ENCODE data around the gene PTPRD. TPM values are rescaled to one million over a fixed set of nuclear protein-coding genes. Genes with fewer than 3 reads are reported as not detected.

The PTPRD gene
- total and polyA plus RNA-seq, 2 of the 4 experiments (the other 2 are of a cell fraction): 0.07 to 0.18 TPM

DNA sequence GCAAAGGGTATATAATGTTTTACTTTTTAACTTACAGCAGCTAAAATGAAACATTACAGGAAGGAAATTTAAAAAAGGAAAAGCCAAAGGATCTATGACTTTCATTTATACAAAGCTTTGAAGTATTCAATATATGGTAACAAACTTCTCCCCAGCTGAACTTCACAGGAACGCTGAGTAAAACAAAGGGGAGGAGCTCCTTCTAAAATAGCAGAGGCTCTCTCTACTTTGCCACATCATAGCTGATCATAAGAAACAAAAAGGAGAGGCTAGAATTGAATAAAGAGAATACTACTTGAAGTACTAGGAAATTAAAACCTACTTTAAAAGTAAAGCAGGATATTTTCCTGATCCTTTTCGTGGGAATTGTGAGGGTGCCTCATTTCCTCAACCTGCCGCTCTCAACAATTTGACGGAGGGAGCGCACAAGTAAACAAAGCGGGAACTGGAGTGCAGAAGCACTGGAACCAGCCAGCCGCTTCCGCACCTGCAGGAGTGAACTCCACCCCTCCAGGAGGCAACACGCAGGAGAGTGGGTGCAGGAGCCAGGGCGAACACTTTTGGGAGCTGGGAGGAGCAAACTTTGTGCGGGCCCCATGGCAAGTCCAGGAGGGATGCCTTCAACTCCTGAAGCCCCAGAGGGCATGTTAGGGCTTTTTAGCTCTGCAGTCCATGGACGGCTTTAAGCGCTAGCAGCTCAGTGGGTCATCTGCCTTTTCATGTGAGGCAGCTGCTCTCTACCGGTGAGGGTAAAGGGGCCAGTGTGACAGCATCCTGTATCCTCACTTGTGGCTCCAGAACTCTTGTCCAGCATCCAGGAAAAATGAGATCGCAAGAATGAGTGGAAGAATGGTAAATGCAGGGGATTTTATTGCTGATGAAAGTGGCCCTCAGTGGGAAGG lies 757.4 kb downstream of the PTPRD start:
- ATAC-seq (ENCODE audit: low read depth) (no peak), DNase-seq (no peak)
- H3K4ac ChIP-seq (ENCODE audit: low read depth, low read length): no peak overlapping the region
- BruUV-seq (replicated peaks): no TSS peak
- no peaks in the 10 kb centered on the region for H3K27me3 ChIP-seq (ENCODE audit: control insufficient read depth, insufficient read depth, low read length)
- no peak overlapping the region for H3K14ac ChIP-seq (replicated peaks; ENCODE audit: low read depth, low read length)
- peaks cover 2% of the 10 kb centered on the region; the same call in 1 of the 2 replicates for H3K9me3 ChIP-seq (ENCODE audit: control insufficient read depth, insufficient read depth, low read length)
- H3K9me1 ChIP-seq (ENCODE audit: insufficient read depth, low read length): no peaks in the 10 kb centered on the region
- no peak overlapping the region for H4K8ac ChIP-seq (ENCODE audit: low read depth in 2 of 2, low read length in 2 of 2)
- H4K20me1 ChIP-seq (ENCODE audit: insufficient read depth, low read length): no peaks in the 10 kb centered on the region
- no peak overlapping the region for H3K27ac ChIP-seq (ENCODE audit: insufficient read depth, low read length)
- no peak overlapping the region for H3K23ac ChIP-seq (ENCODE audit: low read depth, low read length)
- H3K4me2 ChIP-seq (ENCODE audit: low read depth, low read length): no peak overlapping the region
- no peak overlapping the region for H4K91ac ChIP-seq (ENCODE audit: insufficient read depth, low read depth, low read length)
- H3K79me1 ChIP-seq (ENCODE audit: low read depth in 1 of 2, low read length in 2 of 2): no peaks in the 10 kb centered on the region
- WGBS, 2 experiments (ENCODE audit: extremely low coverage in 2 of 2, insufficient read length in 1 of 2): 54% methylated on average over 5 of the region's 15 CpGs; no CpG with 5 or more reads in 1 of the 2 experiments
- POLR2A ChIA-PET (ENCODE audit: unreplicated experiment): no interaction called here
- H2AK5ac ChIP-seq (ENCODE audit: low read depth, low read length): no peak overlapping the region
- H2BK15ac ChIP-seq (ENCODE audit: low read depth, low read length): no peak overlapping the region
- H3K56ac ChIP-seq (ENCODE audit: extremely low read depth, insufficient read depth, low read length): no peak overlapping the region
- H2BK120ac ChIP-seq (ENCODE audit: low read depth, low read length): no peak overlapping the region
- CTCF ChIA-PET: no interaction called here
- dilution Hi-C loops (cut with HindIII; ENCODE audit: low sequenced_read_pairs, unreplicated experiment) (no loop called here), in situ Hi-C loops (cut with MboI; ENCODE audit: low sequenced_read_pairs) (no loop called here), intact Hi-C loops (cut with micrococcal nuclease) (no loop called here)
- H3K4me1 ChIP-seq (ENCODE audit: control insufficient read depth, insufficient read depth, low read length): no peaks in the 10 kb centered on the region
- no peak overlapping the region for H3K9ac ChIP-seq (ENCODE audit: low read depth, low read length)
- H2BK5ac ChIP-seq (ENCODE audit: low read depth, low read length, poor library complexity, severe bottlenecking): no peak overlapping the region
- H3K4me3 ChIP-seq (ENCODE audit: insufficient read depth, low read depth, low read length): no peak overlapping the region
- H2AFZ ChIP-seq (replicated peaks; ENCODE audit: low read length, poor library complexity): no peak overlapping the region
- no peak overlapping the region for H3K18ac ChIP-seq (ENCODE audit: low read depth, low read length)
- TF ChIP-seq FOS (IDR thresholded peaks at IDR 0.05; ENCODE audit: low read depth, low read length) (no peak), CHD1 (IDR thresholded peaks at IDR 0.05; ENCODE audit: low read depth, low read length) (no peak), MAFK (IDR thresholded peaks at IDR 0.05; ENCODE audit: low read depth, low read length) (no peak), POLR2A (IDR thresholded peaks at IDR 0.05; ENCODE audit: low read depth, low read length) (no peak), SMC3 (IDR thresholded peaks at IDR 0.05; ENCODE audit: low read depth, low read length) (no peak), RAD21 (IDR thresholded peaks at IDR 0.05; ENCODE audit: low read length) (no peak), MXI1 (IDR thresholded peaks at IDR 0.05; ENCODE audit: borderline replicate concordance, low read depth, low read length) (no peak), RFX5 (IDR thresholded peaks at IDR 0.05; ENCODE audit: low read depth, low read length) (no peak), CEBPB (IDR thresholded peaks at IDR 0.05; ENCODE audit: low read depth, low read length) (no peak), ELK1 (IDR thresholded peaks at IDR 0.05; ENCODE audit: borderline replicate concordance, low read depth, low read length) (no peak), MAZ (IDR thresholded peaks at IDR 0.05; ENCODE audit: borderline replicate concordance, low read depth, low read length) (no peak)
- no peaks in the 10 kb centered on the region for H3K36me3 ChIP-seq (ENCODE audit: control insufficient read depth, insufficient read depth, low read length)
- H4K5ac ChIP-seq (ENCODE audit: low read depth, low read length): no peak overlapping the region
- H2AK9ac ChIP-seq (replicated peaks; ENCODE audit: low read depth, low read length, poor library complexity): no peak overlapping the region
- H2BK20ac ChIP-seq (ENCODE audit: low read depth, low read length): no peak overlapping the region
